HEK293 (cell line): Measurements from ENCODE around the gene MTF2.

Source experiments
- CTCF ChIA-PET: fragments of 350-600 bp; formaldehyde crosslinking; extraction: SDS; loops from one replicate; lab custom pipeline; 2021; ENCODE audit warnings: antibody characterized with exemption; lab: Yijun Ruan, JAX
- POLR2A ChIA-PET: fragments of 300-600 bp; formaldehyde crosslinking; extraction: SDS; loops from one replicate; lab custom pipeline; 2020; ENCODE audit warnings: antibody characterized with exemption, inconsistent platforms; lab: Yijun Ruan, JAX
- H3K27ac ChIP-seq: fragments of 200-500 bp; sonication (Bioruptor generic); 2 replicates; pipeline ENCODE4 v1.5.1; 2014; ENCODE audit warnings: low read depth, low read length, control low read depth, inconsistent platforms; ENCODE audit errors: extremely low read depth
- H3K36me3 ChIP-seq, 2 experiments: fragments of 200-500 bp in 1 of 2; sonication (Bioruptor generic) in 1 of 2; 1 replicate in 1 of 2; 2 replicates in 1 of 2; pipeline ENCODE4 v1.5.1; 2014 to 2017; ENCODE audit warnings: inconsistent platforms in 2 of 2, low read length in 2 of 2; ENCODE audit not compliant: control insufficient read depth in 2 of 2, insufficient read depth in 1 of 2
- H3K4me1 ChIP-seq: fragments of 200-500 bp; sonication (Bioruptor generic); 2 replicates; pipeline ENCODE4 v1.5.1; 2014; ENCODE audit warnings: mild to moderate bottlenecking, low read length, inconsistent platforms; ENCODE audit not compliant: control insufficient read depth, insufficient read depth
- H3K4me3 ChIP-seq: 2 replicates; pipeline ENCODE4 v1.5.1; 2011; ENCODE audit warnings: low read depth, mild to moderate bottlenecking, control low read depth, low read length, moderate library complexity
- H3K9me3 ChIP-seq: fragments of 200-500 bp; sonication (Bioruptor generic); 2 replicates; pipeline ENCODE4 v1.5.1; 2014; ENCODE audit warnings: low read depth, low read length, inconsistent platforms; ENCODE audit not compliant: control insufficient read depth, insufficient read depth
- KLF7 ChIP-seq: fragments of 450-650 bp; formaldehyde crosslinking; IDR thresholded peaks from 2 replicates; pipeline ENCODE4 v1.5.1; 2016; ENCODE audit warnings: missing biosample characterization, missing genetic modification characterization, borderline replicate concordance
- OVOL3 ChIP-seq: fragments of 450-650 bp; formaldehyde crosslinking; IDR thresholded peaks from 2 replicates; pipeline ENCODE4 v1.5.1; 2016; ENCODE audit warnings: missing biosample characterization, missing genetic modification characterization
- TRIM28 ChIP-seq: IDR thresholded peaks from 2 replicates; pipeline ENCODE4 v1.6.1; 2011; ENCODE audit warnings: low read length, control low read depth, borderline replicate concordance
- ZFP41 ChIP-seq: fragments of 450-650 bp; formaldehyde crosslinking; IDR thresholded peaks from 2 replicates; pipeline ENCODE4 v1.5.1; 2016; ENCODE audit warnings: missing biosample characterization, missing genetic modification characterization, borderline replicate concordance
- ZNF112 ChIP-seq: fragments of 450-650 bp; formaldehyde crosslinking; IDR thresholded peaks from 2 replicates; pipeline ENCODE4 v1.5.0; 2017; ENCODE audit warnings: missing biosample characterization, missing genetic modification characterization
- ZNF174 ChIP-seq: fragments of 450-650 bp; formaldehyde crosslinking; IDR thresholded peaks from 2 replicates; pipeline ENCODE4 v1.5.0; 2017; ENCODE audit warnings: missing biosample characterization, mild to moderate bottlenecking, missing genetic modification characterization
- ZNF19 ChIP-seq: fragments of 450-650 bp; formaldehyde crosslinking; IDR thresholded peaks from 2 replicates; pipeline ENCODE4; 2016; ENCODE audit warnings: missing biosample characterization, missing genetic modification characterization, low read depth
- ZNF350 ChIP-seq: fragments of 450-650 bp; formaldehyde crosslinking; IDR thresholded peaks from 2 replicates; pipeline ENCODE4 v1.5.0; 2017; ENCODE audit warnings: missing biosample characterization, mild to moderate bottlenecking, missing genetic modification characterization
- ZNF362 ChIP-seq: fragments of 450-650 bp; formaldehyde crosslinking; IDR thresholded peaks from 2 replicates; pipeline ENCODE4 v1.5.1; 2016; ENCODE audit warnings: missing biosample characterization, missing genetic modification characterization
- ZNF37A ChIP-seq: fragments of 450-650 bp; IDR thresholded peaks from 2 replicates; pipeline ENCODE4 v1.5.1; 2018; ENCODE audit warnings: missing biosample characterization, missing genetic modification characterization
- ZNF398 ChIP-seq: fragments of 450-650 bp; formaldehyde crosslinking; IDR thresholded peaks from 2 replicates; pipeline ENCODE4 v1.5.1; 2017; ENCODE audit warnings: missing biosample characterization, missing genetic modification characterization
- ZNF416 ChIP-seq: fragments of 450-650 bp; formaldehyde crosslinking; IDR thresholded peaks from 2 replicates; pipeline ENCODE4 v1.5.1; 2016; ENCODE audit warnings: missing biosample characterization, missing genetic modification characterization
- ZNF473 ChIP-seq: fragments of 450-650 bp; formaldehyde crosslinking; IDR thresholded peaks from 2 replicates; pipeline ENCODE4 v1.5.1; 2017; ENCODE audit warnings: missing biosample characterization, missing genetic modification characterization
- ZNF501 ChIP-seq: fragments of 450-650 bp; formaldehyde crosslinking; IDR thresholded peaks from 2 replicates; pipeline ENCODE4 v1.5.1; 2016; ENCODE audit warnings: missing biosample characterization, missing genetic modification characterization
- ZNF585B ChIP-seq: fragments of 450-650 bp; formaldehyde crosslinking; IDR thresholded peaks from 2 replicates; pipeline ENCODE4 v1.5.1; 2016; ENCODE audit warnings: missing biosample characterization, missing genetic modification characterization
- ZNF747 ChIP-seq: fragments of 450-650 bp; formaldehyde crosslinking; IDR thresholded peaks from 2 replicates; pipeline ENCODE4 v1.5.1; 2016; ENCODE audit warnings: missing biosample characterization, missing genetic modification characterization
- TF ChIP-seq, protein P1 (sequence below): fragments of 450-650 bp; formaldehyde crosslinking; IDR thresholded peaks from 2 replicates; pipeline ENCODE4 v1.5.1; 2017; ENCODE audit warnings: missing biosample characterization, missing genetic modification characterization
- TF ChIP-seq, protein P2 (sequence below): sonication (generic); formaldehyde crosslinking; IDR thresholded peaks from 2 replicates; pipeline ENCODE4 v1.8.1; 2022; ENCODE audit warnings: mild to moderate bottlenecking, moderate library complexity, missing genetic modification reagents
- TF ChIP-seq, protein P3 (sequence below): fragments of 450-650 bp; formaldehyde crosslinking; IDR thresholded peaks from 2 replicates; pipeline ENCODE4 v1.5.1; 2016; ENCODE audit warnings: missing biosample characterization, missing genetic modification characterization

Gene MTF2

GRCh38 chr1:93114391-93114790 is 35.3 kb downstream of the MTF2 start:
- peaks cover 39 to 53% of the 10 kb centered on the region in 2 experiments for H3K36me3 ChIP-seq
- POLR2A ChIA-PET, result interaction anchor here (1.2 kb wide), 1 partner anchor 36 kb away, joined by 5 read pairs; the partner anchor contains the start of gene MTF2

DNA sequence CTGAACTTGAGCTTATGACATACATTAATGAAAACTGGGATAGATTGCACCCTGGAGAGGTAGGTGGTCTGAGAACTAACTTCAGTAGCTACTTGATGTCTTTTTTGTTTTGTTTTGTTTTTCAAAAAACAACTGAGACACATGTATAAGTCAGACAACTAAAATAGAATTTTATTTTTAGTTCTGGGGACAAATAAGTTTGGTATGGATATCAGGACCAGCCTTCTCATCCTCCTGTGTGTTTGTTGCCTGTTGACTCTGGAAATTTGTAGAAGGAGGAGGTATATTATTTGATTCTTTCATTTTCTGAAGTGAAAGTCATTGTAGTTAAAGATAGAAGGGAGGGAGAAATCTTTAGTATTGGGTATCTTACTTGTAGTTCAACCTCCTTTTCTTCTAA is 41.5 kb downstream of the MTF2 start:
- Histone ChIP-seq H3K36me3 (peaks cover 52 to 63% of the 10 kb centered on the region in 2 experiments), H3K9me3 (no peaks in the 10 kb centered on the region), H3K4me3 (no peak overlapping the region), H3K27ac (no peak overlapping the region), H3K4me1 (no peaks in the 10 kb centered on the region)
- ChIA-PET CTCF (no interaction called here), POLR2A (no interaction called here)
- TF ChIP-seq ZNF362 (tag by site-specific recombination) (no peak), ZNF747 (tag by site-specific recombination) (no peak), ZNF37A (tag by site-specific recombination) (no peak), TRIM28 (no peak), ZNF501 (no peak)

More at GRCh38 chr1:93114391-93114790, 35.3 kb downstream of the MTF2 start:
- CTCF ChIA-PET, result interaction anchor here (0.7 kb wide), 1 partner anchor 541 kb away, joined by 3 read pairs; no protein-coding TSS in a partner anchor
- Histone ChIP-seq H3K27ac (no peak overlapping the region), H3K9me3 (no peaks in the 10 kb centered on the region), H3K4me1 (no peaks in the 10 kb centered on the region), H3K4me3 (no peak overlapping the region)
- TF ChIP-seq, protein P1, sequence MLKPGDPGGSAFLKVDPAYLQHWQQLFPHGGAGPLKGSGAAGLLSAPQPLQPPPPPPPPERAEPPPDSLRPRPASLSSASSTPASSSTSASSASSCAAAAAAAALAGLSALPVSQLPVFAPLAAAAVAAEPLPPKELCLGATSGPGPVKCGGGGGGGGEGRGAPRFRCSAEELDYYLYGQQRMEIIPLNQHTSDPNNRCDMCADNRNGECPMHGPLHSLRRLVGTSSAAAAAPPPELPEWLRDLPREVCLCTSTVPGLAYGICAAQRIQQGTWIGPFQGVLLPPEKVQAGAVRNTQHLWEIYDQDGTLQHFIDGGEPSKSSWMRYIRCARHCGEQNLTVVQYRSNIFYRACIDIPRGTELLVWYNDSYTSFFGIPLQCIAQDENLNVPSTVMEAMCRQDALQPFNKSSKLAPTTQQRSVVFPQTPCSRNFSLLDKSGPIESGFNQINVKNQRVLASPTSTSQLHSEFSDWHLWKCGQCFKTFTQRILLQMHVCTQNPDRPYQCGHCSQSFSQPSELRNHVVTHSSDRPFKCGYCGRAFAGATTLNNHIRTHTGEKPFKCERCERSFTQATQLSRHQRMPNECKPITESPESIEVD (tag by site-specific recombination), result peak; percentile 37; the same call in 1 of the 2 replicates
- no peak for TF ChIP-seq ZNF19 (tag by site-specific recombination)

DNA sequence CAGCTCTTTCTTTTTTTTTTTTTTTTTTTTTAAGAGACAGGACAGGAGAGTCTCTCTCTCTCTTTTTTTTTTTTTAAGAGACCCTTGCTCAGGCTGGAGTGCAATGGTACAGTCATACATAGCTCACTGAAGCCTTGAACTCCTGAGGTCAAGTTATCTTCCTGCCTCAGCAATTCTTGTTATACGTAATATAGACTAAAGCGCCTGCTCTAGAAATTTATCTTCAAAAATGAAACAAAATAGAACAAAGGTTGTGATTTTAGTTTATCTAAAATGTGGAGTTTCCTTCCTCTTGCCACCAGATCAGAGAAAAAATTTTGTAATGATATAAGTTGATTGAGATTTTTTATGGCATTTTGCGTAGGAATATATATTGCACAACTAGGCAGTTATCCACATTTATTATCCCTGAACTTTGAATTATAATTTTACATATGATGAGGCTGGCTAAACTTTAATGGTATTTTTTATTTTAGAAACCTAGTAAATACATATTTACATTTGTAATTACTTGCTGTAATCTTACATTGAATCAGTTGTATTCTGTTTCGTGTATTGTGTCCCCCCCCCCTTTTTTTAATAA is 44.2 kb downstream of the MTF2 start:
- TF ChIP-seq ZNF350 (tag by site-specific recombination), result no peak
- TF ChIP-seq KLF7, result no peak
- Histone ChIP-seq H3K4me1 (no peaks in the 10 kb centered on the region), H3K27ac (no peak overlapping the region), H3K4me3 (no peak overlapping the region), H3K9me3 (no peaks in the 10 kb centered on the region), H3K36me3 (peaks cover 35 to 45% of the 10 kb centered on the region in 2 experiments)
- CTCF ChIA-PET, result interaction anchor here (0.5 kb wide), 1 partner anchor 58 kb away, joined by 3 read pairs; no protein-coding TSS in a partner anchor
- POLR2A ChIA-PET, result interaction anchor here (1.0 kb wide), 1 partner anchor 22 kb away, joined by 3 read pairs; no protein-coding TSS in a partner anchor

- H3K27ac ChIP-seq, result no peak overlapping the region
- ChIA-PET POLR2A (no interaction called here), CTCF (interaction anchor here (0.7 kb wide), 1 partner anchor 131 kb away, joined by 3 read pairs; no protein-coding TSS in a partner anchor)
- no peaks in the 10 kb centered on the region for H3K4me1 ChIP-seq
- peaks cover 27 to 38% of the 10 kb centered on the region in 2 experiments for H3K36me3 ChIP-seq
- no peaks in the 10 kb centered on the region for H3K9me3 ChIP-seq
- no peak overlapping the region for H3K4me3 ChIP-seq
- TF ChIP-seq, protein P2, sequence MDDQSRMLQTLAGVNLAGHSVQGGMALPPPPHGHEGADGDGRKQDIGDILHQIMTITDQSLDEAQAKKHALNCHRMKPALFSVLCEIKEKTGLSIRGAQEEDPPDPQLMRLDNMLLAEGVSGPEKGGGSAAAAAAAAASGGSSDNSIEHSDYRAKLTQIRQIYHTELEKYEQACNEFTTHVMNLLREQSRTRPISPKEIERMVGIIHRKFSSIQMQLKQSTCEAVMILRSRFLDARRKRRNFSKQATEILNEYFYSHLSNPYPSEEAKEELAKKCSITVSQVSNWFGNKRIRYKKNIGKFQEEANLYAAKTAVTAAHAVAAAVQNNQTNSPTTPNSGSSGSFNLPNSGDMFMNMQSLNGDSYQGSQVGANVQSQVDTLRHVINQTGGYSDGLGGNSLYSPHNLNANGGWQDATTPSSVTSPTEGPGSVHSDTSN, result no peak
- no peak for TF ChIP-seq ZNF416 (tag by site-specific recombination)
- TF ChIP-seq, protein P3, sequence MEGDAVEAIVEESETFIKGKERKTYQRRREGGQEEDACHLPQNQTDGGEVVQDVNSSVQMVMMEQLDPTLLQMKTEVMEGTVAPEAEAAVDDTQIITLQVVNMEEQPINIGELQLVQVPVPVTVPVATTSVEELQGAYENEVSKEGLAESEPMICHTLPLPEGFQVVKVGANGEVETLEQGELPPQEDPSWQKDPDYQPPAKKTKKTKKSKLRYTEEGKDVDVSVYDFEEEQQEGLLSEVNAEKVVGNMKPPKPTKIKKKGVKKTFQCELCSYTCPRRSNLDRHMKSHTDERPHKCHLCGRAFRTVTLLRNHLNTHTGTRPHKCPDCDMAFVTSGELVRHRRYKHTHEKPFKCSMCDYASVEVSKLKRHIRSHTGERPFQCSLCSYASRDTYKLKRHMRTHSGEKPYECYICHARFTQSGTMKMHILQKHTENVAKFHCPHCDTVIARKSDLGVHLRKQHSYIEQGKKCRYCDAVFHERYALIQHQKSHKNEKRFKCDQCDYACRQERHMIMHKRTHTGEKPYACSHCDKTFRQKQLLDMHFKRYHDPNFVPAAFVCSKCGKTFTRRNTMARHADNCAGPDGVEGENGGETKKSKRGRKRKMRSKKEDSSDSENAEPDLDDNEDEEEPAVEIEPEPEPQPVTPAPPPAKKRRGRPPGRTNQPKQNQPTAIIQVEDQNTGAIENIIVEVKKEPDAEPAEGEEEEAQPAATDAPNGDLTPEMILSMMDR (tag by site-specific recombination), result no peak
- no peak for TF ChIP-seq ZNF585B
- no peak for TF ChIP-seq ZFP41 (tag by site-specific recombination)
- no peak for TF ChIP-seq ZNF398 (tag by site-specific recombination)
- no peak for TF ChIP-seq OVOL3
- no peak for TF ChIP-seq ZNF174
- no peak for TF ChIP-seq ZNF112 (tag by site-specific recombination)
- no peak for TF ChIP-seq ZNF473 (tag by site-specific recombination)
Observed at GRCh38 chr1:93124556-93125355, 45.7 kb downstream of the MTF2 start.
